T-helper 1 cell treated with Interleukin-12 subunit alpha and Interleukin-12 subunit beta and Interleukin-4 antibody, amounts not matched to agents 30 μg/mL and 1 μg/mL, for 36 hours (primary cell): ENCODE data around the gene CACNA2D3.

Experiments
- H3K27ac Mint-ChIP-seq: one replicate; pipeline ENCODE4 v1.8.0; 2021; ENCODE audit warnings: mild to moderate bottlenecking, mixed read lengths
- H3K27me3 Mint-ChIP-seq: one replicate; pipeline ENCODE4 v1.8.0; 2021; ENCODE audit warnings: low read depth, mixed read lengths
- H3K36me3 Mint-ChIP-seq: one replicate; pipeline ENCODE4 v1.8.0; 2021; ENCODE audit warnings: low read depth, mixed read lengths
- H3K4me1 Mint-ChIP-seq: one replicate; pipeline ENCODE4 v1.8.0; 2021; ENCODE audit warnings: low read depth, mixed read lengths
- H3K4me3 Mint-ChIP-seq: one replicate; pipeline ENCODE4 v1.8.0; 2021; ENCODE audit warnings: mild to moderate bottlenecking, moderate library complexity, mixed read lengths
- H3K9me3 Mint-ChIP-seq: one replicate; pipeline ENCODE4 v1.8.0; 2021; ENCODE audit warnings: mixed read lengths

Gene CACNA2D3

GRCh38 chr3:54850484-54851018, 728.2 kb downstream of the CACNA2D3 start:
- Mint-ChIP-seq H3K27me3 (no peaks in the 10 kb centered on the region), H3K9me3 (no peaks in the 10 kb centered on the region)

GRCh38 chr3:54853573-54854404, 731.4 kb downstream of the CACNA2D3 start:
- Mint-ChIP-seq H3K4me3 (no peak overlapping the region), H3K4me1 (no peaks in the 10 kb centered on the region), H3K36me3 (no peaks in the 10 kb centered on the region), H3K27me3 (no peaks in the 10 kb centered on the region), H3K27ac (no peak overlapping the region), H3K9me3 (no peaks in the 10 kb centered on the region)

More at GRCh38 chr3:54850484-54851018, 728.2 kb downstream of the CACNA2D3 start:
- Mint-ChIP-seq H3K4me3 (no peak overlapping the region), H3K4me1 (no peaks in the 10 kb centered on the region), H3K36me3 (no peaks in the 10 kb centered on the region), H3K27ac (no peak overlapping the region)

DNA sequence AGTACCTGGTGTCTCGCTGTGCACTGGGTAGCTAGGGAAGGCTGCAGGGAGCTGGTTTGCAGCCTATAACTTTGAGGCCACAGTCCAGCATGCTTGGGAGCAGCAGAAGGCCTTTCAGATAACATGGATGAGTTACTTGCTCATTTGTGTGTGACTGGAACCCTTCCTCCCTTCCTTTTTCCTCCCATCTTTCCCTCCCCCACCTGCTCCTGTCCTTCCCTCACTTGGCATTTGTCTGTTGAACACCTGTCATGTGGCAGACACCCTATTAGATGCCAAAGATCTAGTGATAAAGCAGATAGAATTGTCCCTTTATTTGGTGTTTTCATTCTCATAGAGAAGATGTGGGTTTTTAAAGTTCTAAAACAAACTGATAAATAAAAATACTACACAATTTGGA, 733.9 kb downstream of the CACNA2D3 start:
- no peak overlapping the region for H3K27ac Mint-ChIP-seq
- H3K9me3 Mint-ChIP-seq = no peaks in the 10 kb centered on the region
- H3K27me3 Mint-ChIP-seq = no peaks in the 10 kb centered on the region
- no peaks in the 10 kb centered on the region for H3K4me1 Mint-ChIP-seq
- H3K4me3 Mint-ChIP-seq = no peak overlapping the region
- H3K36me3 Mint-ChIP-seq = no peaks in the 10 kb centered on the region

DNA sequence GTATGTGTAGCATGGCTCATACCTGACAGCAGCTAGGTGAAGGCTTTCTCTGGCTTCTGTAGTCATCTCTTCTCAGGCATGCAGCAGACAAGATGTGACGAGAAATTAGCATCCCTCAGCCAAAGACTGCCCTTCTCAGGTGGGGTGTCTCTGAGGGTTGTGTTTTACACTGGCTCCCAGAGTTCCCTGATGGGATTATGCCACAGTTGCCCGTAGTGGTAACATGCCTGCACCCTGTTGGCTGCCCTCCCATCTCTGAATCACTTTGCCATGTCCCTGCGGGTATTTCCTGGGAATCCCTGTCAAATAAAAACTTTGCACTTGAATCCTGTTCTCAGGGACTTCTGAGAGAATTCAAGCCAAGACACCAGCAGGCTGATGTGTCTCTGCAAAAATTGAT, 735.0 kb downstream of the CACNA2D3 start:
- Mint-ChIP-seq H3K4me1 (no peaks in the 10 kb centered on the region), H3K9me3 (no peaks in the 10 kb centered on the region), H3K4me3 (no peak overlapping the region), H3K27ac (no peak overlapping the region), H3K36me3 (no peaks in the 10 kb centered on the region), H3K27me3 (no peaks in the 10 kb centered on the region)

GRCh38 chr3:54858093-54858785, 735.9 kb downstream of the CACNA2D3 start:
- no peaks in the 10 kb centered on the region for H3K9me3 Mint-ChIP-seq
- H3K4me3 Mint-ChIP-seq = no peak overlapping the region
- no peak overlapping the region for H3K27ac Mint-ChIP-seq

DNA sequence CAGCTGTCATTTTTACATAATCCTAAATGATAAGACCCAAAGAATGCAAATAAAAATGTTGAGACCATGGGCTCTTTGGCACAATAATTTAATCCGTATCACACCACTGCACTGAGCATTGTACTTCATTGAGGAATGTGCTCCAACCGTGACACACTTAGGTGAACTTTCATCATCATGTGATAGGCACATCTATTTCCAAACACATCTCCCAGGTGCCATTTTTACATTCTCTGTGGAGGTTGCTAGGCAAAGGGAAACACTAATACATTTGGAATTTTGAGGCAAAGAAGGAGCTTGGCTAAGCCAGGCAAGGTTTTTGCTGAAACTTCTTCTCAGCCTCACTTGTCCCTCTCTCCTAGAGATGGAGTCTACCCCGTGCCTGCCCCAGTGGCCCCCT, 736.8 kb downstream of the CACNA2D3 start:
- Mint-ChIP-seq H3K27me3 (no peaks in the 10 kb centered on the region), H3K4me1 (no peaks in the 10 kb centered on the region), H3K36me3 (no peaks in the 10 kb centered on the region), H3K27ac (no peak overlapping the region), H3K9me3 (no peaks in the 10 kb centered on the region), H3K4me3 (no peak overlapping the region)

More at GRCh38 chr3:54858093-54858785, 735.9 kb downstream of the CACNA2D3 start:
- no peaks in the 10 kb centered on the region for H3K4me1 Mint-ChIP-seq
- no peaks in the 10 kb centered on the region for H3K27me3 Mint-ChIP-seq
- H3K36me3 Mint-ChIP-seq = no peaks in the 10 kb centered on the region

DNA sequence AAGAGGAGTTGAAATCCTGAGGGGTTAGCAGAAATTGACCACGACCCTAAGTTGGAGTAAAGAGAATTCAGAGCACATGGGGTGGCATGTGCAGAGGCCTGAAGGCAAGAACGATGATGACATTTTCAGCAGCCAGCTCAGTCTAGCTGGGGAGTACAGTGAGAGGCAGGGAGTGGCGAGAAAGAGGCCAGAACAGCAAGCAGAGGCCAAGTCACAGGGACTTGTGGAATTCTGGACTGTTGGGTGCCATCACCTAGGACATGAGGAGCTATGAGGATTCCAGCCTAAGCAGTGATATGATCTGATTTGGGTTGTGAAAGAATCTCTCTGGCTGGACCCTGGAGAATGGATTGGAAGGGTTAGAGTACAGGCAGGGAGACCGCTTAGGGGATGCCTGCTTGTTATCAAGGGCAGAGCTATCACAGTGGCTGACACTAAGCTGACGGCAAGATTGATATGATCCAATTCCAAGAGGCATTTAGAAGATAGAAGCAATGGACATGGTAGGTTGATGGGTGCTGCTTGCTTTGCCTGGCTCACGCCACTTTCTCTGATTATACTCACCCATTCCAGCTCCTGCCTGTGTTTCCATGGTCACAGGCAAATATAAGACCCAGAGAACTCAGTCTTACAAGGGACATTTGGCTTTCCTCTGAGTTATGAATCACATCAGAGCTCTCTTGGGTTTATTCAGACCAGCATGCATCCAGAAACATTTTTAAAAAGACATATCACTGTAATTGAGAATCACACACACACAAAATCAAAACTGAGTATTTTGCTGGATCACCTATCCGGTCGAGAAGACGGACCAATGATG, 739.1 kb downstream of the CACNA2D3 start:
- H3K4me1 Mint-ChIP-seq = no peaks in the 10 kb centered on the region
- no peak overlapping the region for H3K27ac Mint-ChIP-seq
- no peaks in the 10 kb centered on the region for H3K27me3 Mint-ChIP-seq
- H3K9me3 Mint-ChIP-seq = no peaks in the 10 kb centered on the region
- no peaks in the 10 kb centered on the region for H3K36me3 Mint-ChIP-seq
- no peak overlapping the region for H3K4me3 Mint-ChIP-seq

DNA sequence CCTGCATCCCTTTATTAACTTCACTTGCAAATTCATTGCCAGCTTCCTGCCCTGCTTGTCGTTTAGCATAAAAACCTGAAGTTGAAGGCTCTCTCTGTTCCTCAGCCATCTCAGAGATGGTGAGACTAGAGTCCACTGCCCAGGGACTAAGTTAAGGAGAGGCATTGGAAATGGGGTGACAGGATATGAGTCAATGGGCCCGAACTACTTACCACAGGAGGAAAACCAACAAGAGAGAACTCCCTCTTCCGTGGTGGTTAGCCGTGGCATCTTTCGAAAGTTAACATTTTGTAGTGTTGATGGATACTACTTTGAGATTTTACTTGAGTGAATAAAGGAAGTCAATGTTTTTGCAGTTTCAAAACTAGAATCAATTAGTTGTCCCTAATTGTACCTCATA, 740.2 kb downstream of the CACNA2D3 start:
- no peak overlapping the region for H3K27ac Mint-ChIP-seq
- no peaks in the 10 kb centered on the region for H3K4me1 Mint-ChIP-seq
- H3K9me3 Mint-ChIP-seq = no peaks in the 10 kb centered on the region
- no peaks in the 10 kb centered on the region for H3K36me3 Mint-ChIP-seq
- no peaks in the 10 kb centered on the region for H3K27me3 Mint-ChIP-seq
- no peak overlapping the region for H3K4me3 Mint-ChIP-seq

GRCh38 chr3:54863366-54863765, 741.0 kb downstream of the CACNA2D3 start:
- Mint-ChIP-seq H3K36me3 (no peaks in the 10 kb centered on the region), H3K27me3 (no peaks in the 10 kb centered on the region), H3K4me1 (no peaks in the 10 kb centered on the region), H3K9me3 (no peaks in the 10 kb centered on the region), H3K27ac (no peak overlapping the region), H3K4me3 (no peak overlapping the region)

GRCh38 chr3:54863786-54864185, 741.4 kb downstream of the CACNA2D3 start:
- H3K4me3 Mint-ChIP-seq = no peak overlapping the region
- H3K4me1 Mint-ChIP-seq = no peaks in the 10 kb centered on the region
- H3K9me3 Mint-ChIP-seq = no peaks in the 10 kb centered on the region
- no peaks in the 10 kb centered on the region for H3K36me3 Mint-ChIP-seq
- H3K27ac Mint-ChIP-seq = no peak overlapping the region
- H3K27me3 Mint-ChIP-seq = no peaks in the 10 kb centered on the region

DNA sequence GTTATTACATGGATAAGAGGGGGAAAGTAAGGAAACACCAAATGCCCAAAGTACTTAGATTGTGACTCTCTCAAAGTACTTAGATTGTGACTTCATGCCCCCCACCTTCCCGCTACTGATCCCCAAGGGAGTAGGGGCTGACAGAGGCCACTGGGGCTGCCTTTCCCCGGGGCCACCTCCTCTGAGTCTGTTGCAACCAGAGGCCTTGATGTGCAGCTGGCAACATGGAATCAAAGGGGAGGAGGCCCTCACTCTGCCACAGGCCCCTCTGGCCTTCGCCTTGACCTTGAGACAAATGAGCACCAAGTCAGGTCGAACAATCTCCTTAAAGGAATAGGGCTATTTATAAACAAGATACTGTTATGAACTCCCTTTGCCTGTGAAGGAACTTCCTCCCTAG, 743.0 kb downstream of the CACNA2D3 start:
- H3K4me1 Mint-ChIP-seq = no peaks in the 10 kb centered on the region
- no peaks in the 10 kb centered on the region for H3K9me3 Mint-ChIP-seq
- H3K27me3 Mint-ChIP-seq = no peaks in the 10 kb centered on the region
- H3K27ac Mint-ChIP-seq = no peak overlapping the region
- H3K36me3 Mint-ChIP-seq = no peaks in the 10 kb centered on the region
- H3K4me3 Mint-ChIP-seq = no peak overlapping the region

- Mint-ChIP-seq H3K36me3 (no peaks in the 10 kb centered on the region), H3K9me3 (no peaks in the 10 kb centered on the region)
Measured at GRCh38 chr3:54866251-54866650, 743.9 kb downstream of the CACNA2D3 start.

GRCh38 chr3:54870423-54870822, 748.1 kb downstream of the CACNA2D3 start:
- no peaks in the 10 kb centered on the region for H3K27me3 Mint-ChIP-seq
- H3K36me3 Mint-ChIP-seq = no peaks in the 10 kb centered on the region
- H3K27ac Mint-ChIP-seq = no peak overlapping the region
- H3K9me3 Mint-ChIP-seq = no peaks in the 10 kb centered on the region
- H3K4me3 Mint-ChIP-seq = no peak overlapping the region
- H3K4me1 Mint-ChIP-seq = no peaks in the 10 kb centered on the region

More at GRCh38 chr3:54866251-54866650, 743.9 kb downstream of the CACNA2D3 start:
- no peaks in the 10 kb centered on the region for H3K4me1 Mint-ChIP-seq
- H3K4me3 Mint-ChIP-seq = no peak overlapping the region
- H3K27ac Mint-ChIP-seq = no peak overlapping the region
- H3K27me3 Mint-ChIP-seq = no peaks in the 10 kb centered on the region

GRCh38 chr3:54871867-54872266, 749.5 kb downstream of the CACNA2D3 start:
- no peak overlapping the region for H3K27ac Mint-ChIP-seq
- no peaks in the 10 kb centered on the region for H3K36me3 Mint-ChIP-seq
- H3K27me3 Mint-ChIP-seq = no peaks in the 10 kb centered on the region

More at GRCh38 chr3:54871867-54872266, 749.5 kb downstream of the CACNA2D3 start:
- H3K4me1 Mint-ChIP-seq = no peaks in the 10 kb centered on the region
- no peak overlapping the region for H3K4me3 Mint-ChIP-seq
- no peaks in the 10 kb centered on the region for H3K9me3 Mint-ChIP-seq
